ENCODE data around the gene PLCXD1. TPM values are rescaled to one million over a fixed set of nuclear protein-coding genes. Genes with fewer than 3 reads are reported as not detected.
A peak's percentile ranks its signal among the peaks of the same experiment; 100 is the strongest.
"Not testable (repeated sequence)": the region's sequence is repeated elsewhere in the genome, so short reads cannot be mapped to it uniquely, and the experiment has no call there.

Gene PLCXD1
- total RNA-seq, 1 donor from 2014 or later: 5.1 TPM

DNA sequence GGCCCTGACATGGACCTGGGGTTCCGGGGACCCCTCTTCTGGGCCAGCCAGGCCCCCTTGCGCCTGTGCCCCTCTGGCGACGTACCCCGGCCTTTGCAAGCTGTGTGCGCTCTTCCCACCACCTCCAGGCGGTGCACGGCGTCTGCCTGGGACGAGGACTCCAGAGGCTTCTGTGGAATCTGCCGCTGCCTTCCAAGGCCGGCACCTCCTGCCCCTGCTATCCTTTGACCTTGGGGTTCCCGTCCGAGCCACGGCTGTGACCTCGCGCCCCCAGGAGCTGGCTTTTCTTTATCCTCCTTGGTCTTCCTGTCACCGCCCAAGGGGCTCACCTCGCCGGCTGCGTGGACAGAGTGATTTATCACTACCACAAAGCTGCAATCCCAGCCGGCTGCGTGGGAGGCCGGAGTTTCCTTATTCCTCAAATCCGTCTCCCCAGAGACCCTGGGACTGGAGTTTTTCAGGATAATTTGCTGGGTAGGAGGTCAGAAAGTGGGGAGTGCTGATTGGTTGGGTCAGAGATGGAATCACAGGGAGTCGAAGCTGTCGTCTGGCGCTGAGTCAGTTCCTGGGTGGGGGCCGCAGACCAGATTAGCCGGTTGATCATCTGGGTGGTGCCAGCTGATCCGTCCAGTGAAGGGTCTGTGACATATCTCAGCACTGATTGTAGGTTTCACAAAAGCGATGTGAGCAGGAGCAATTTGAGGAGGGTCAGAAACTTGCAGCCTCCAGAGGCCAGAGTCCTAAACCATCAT lies 19.8 kb upstream of the PLCXD1 start:
- intact Hi-C loops (cut with DNase I): no loop called here
- DNase-seq (no peak), ATAC-seq (ENCODE audit: poor library complexity) (peak; percentile 27)

DNA sequence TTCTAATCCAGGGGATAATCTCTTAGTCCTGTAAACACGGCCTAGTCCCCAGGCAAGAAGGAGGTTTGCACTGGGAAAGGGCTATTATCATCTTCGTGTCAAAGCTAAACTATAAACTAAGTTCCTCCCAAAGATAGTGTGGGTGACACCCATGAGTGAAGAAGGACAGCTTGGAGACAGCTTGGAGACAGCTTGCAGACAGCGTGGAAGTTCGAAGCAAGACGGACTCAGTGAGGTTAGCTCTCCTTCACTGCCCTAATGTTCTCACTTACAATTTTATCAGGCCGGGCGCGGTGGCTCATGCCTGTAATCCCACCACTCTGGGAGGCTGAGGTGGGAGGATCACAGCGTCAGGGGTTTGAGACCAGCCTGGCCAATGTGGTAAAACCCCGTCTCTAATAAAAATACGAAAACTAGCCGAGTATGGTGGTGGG lies 19.2 kb upstream of the PLCXD1 start:
- no peak for DNase-seq
- ATAC-seq (ENCODE audit: poor library complexity): peak; percentile 34
- intact Hi-C loops (cut with DNase I): no loop called here

DNA sequence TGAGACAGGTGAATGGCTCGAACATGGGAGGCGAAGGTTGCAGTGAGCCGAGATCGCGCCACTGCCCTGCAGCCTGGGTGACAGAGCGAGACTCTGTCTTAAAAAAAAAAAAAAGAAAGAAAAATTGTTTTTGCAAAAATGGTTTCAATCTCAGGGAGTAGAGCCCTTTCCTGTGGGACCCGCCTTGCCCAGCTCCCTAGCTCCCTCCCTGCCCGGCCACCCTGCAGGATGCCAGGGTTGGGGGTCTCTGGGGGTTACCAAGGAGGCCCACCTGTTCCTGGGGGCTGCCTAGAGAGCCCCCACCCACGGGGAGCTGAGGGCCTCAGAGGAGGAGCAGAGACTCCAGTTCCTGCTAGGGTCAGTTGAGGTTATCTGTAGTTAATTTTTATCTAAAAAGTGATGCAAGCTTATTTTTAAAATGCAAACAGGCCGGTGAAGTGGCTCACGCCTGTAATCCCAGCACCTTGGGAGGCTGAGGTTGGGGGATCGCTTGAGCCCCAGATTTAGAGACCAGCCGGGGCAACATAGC lies 18.7 kb upstream of the PLCXD1 start:
- no peak for ATAC-seq (ENCODE audit: poor library complexity)
- intact Hi-C loops (cut with DNase I): no loop called here

DNA sequence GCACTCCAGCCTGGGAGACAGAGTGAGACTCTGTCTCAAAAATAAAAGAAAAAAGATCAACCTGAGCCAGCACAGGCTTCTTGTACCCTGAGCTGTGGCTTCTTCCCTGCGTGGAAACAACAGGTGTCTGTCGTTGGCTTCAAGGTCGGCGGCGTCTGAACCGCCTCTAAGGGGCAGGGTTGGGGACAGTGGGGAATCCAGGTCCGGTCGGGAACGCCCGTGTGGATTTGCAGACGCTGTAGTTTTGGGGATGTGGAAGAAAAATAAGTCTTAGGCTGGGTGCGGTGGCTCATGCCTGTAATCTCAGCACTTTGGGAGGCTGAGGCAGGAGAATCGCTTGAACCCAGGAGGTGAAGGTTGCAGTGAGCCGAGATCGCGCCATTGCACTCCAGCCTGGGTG lies 17.2 kb upstream of the PLCXD1 start:
- ATAC-seq (ENCODE audit: poor library complexity); DNase-seq; intact Hi-C loops (cut with DNase I): not testable (repeated sequence)

More for the DNA sequence above, 18.7 kb upstream of the PLCXD1 start:
- DNase-seq: no peak

DNA sequence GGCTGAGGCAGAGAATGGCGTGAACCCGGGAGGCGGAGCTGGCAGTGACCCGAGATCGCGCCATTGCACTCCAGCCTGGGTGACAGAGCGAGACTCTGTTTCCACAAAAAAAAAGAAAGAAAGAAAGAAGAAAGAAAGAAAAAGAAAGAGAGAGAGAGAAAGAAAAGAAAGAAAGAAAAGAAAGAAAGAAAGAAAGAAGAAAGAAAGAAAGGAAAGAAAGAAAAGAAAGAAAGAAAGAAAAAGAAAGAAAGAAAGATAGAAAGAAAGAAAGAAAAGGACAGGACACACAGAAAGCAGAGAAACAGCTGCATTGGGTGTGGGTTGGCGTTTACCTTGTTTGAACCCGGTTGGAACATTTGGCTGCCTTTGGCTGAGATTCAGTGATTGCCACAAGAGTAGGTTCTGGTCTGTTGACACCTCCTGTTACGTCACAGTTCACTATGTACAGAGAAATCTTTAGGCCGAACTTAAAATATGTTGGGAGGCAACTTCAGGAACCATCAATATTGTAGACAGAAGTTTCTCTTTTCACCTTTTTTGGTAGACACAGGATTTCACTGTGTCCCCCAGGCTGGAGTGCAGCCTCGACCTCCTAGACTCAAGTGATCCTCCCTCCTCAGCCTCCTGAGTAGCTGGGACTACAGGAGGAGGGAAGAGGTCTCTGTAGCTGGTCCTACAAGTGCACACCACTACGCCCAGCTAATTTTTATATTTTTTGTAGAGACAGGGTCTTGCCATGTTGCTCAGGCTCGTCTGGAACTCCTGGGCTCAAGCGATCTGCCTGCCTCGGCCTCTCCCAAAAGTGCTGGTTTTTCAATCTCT lies 16.3 kb upstream of the PLCXD1 start:
- intact Hi-C loops (cut with DNase I): no loop called here
- ATAC-seq (ENCODE audit: poor library complexity): peak; percentile 34
- no peak for DNase-seq

DNA sequence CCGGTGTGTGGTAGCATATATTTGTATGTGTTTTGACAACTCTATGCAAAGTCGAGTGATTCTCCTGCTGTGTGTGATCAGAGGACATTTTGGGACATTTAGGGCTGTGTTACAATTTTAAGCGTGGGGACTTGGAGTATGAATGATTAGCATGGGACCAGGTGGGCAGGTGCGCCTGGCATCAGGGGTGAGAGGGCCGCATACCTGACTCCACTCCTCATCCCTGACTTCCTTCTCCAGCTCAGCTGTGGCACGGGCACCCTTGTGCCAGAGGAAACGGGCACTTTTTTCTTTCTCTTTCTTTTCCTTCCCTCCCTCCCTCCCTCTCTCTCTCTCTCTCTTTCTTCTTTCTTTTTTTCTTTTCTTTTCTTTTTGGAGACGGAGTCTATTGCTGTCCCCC lies 15.7 kb upstream of the PLCXD1 start:
- DNase-seq: no peak
- no peak for ATAC-seq (ENCODE audit: poor library complexity)
- intact Hi-C loops (cut with DNase I): no loop called here

DNA sequence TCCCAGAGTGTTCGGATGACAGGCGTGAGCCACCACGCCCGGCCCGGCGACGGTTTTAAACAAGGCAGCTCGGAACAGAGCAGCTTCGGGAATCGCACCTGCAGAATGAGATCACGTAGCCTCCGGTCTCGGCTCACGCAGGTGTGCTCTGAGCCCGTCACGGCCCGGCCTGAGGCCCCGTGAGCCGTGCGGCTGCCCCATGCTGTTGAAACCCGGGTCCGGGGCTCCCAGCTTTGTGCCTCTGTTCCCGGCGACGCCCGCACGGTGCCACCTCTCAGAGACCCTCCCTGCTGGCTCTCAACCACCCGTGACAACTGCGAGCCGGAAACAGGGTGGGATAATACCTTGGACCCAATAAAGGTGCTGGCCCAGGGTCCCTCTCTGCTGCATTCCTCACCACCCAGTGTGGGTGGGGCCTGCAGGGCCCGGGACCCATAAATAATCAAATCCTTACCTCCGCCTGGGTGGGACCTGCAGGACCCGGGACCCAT lies 13.4 kb upstream of the PLCXD1 start:
- intact Hi-C loops (cut with DNase I): no loop called here
- no peak for ATAC-seq (ENCODE audit: poor library complexity)

DNA sequence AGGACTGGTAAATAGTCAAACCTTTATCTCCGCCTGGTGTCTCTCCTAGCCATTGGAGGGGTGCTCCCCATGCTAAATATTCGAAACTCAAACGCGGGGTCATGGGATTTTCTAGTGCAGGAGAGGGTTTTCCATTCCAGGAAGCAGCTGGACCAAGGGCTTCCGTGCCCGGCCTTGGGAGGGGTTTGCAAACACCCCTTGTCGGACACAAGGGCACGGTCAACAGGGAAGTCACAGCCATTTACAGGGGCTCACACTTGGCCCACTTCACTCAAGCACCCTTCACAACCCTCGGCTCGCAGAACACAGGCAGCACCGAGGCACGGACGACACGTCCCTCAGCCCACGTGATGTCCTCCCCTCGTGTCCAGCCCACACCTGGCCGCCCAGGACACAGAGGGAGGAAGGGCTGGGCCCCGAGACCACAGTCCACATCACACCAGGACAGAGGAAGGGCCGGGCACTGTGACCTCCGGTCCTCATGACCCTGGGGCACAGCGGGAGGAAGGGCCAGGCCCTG lies 10.3 kb upstream of the PLCXD1 start:
- DNase-seq: peak; percentile 39
- no peak for ATAC-seq (ENCODE audit: poor library complexity)
- intact Hi-C loops (cut with DNase I): no loop called here

More for the DNA sequence above, 13.4 kb upstream of the PLCXD1 start:
- DNase-seq: peak; percentile 26

DNA sequence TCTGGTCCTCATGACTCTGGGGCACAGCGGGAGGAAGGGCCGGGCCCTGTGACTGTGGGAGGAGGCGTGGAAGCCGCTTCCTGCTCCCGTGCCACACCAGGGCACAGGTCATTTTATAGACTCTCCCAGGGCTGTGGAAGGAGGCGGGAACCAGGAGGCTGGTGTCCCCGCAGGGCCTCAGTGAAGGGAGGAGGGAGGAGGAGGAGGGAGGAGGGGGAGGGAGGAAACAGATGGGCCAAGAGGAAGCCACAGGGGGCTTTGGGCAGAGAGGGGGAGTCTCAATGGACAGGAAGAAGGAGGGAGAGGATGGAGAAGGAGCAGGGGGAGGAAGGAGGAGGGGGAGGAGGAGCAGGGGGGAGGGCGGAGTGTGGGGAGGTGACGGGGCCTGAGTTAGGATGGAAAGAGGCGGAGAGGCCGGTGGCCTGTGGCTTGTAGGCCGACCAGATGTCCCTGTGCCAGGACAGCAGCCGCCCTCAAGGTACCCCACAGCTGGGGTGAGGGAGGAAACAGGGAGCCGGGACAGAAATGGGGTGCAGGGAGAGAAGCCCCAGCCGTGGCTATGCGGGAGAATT lies 6.2 kb upstream of the PLCXD1 start:
- intact Hi-C loops (cut with DNase I): no loop called here
- peak; percentile 54 for DNase-seq

DNA sequence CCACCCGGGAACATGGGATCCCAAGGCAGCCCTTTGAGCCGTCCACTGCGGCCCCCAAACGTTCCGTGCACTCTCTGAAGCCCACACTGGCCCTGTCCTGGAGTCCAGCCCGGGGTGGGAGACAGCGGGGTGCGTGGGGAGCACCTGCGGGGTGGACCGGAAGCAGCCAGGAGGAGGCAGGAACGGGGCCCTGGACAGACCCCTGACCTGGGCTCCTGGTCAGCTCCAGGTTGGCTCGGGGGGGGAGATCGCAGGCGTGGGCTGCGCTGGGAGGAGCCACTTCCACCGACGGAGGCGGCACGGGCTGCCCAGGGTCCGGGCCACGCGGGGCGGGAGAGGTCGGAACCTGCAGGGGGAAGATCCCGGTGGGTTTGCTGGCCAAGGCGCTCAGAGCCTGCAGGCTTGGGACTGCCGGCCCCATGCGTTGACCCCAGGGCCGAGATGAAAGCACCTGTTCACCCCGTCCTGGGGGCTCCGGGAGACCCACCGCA lies 5.7 kb upstream of the PLCXD1 start:
- intact Hi-C loops (cut with DNase I): no loop called here
- ATAC-seq (ENCODE audit: poor library complexity) (peak; percentile 28), DNase-seq (peak; percentile 37)

More for the DNA sequence above, 6.2 kb upstream of the PLCXD1 start:
- peak; percentile 11 for ATAC-seq (ENCODE audit: poor library complexity)

DNA sequence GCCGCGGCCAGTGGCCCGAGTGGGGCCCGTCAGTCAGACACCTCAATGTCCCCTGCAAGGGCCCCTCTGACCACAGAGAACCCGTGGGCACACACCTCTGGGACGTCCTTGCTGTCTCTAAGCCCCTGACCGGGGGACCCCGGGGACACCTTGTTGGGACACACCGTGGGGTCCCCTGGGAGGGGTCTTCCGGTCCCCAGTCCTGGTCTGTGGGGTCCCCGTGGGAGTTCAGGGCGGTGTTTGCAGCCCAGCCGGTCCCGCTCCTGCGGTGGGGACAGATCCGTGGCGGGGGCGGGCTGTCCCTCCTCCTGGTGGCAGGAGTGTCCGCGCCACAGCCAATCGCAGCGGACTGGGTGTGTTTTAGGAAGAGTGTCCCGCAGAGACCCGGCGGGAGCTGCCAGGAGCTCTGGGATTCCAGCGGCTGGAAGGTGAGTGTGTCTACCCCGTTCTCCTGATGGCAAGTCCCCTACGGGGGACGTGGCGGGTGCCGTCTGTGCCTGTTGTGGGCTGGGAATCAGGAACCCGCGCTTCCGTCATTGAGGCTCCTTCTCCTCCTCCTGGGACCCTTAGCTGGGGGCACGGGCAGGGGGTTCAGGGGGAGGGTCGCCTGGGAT lies 5.1 kb upstream of the PLCXD1 start:
- peak; percentile 99 for ATAC-seq (ENCODE audit: poor library complexity)
- intact Hi-C loops (cut with DNase I): no loop called here
- DNase-seq: peak; percentile 91

DNA sequence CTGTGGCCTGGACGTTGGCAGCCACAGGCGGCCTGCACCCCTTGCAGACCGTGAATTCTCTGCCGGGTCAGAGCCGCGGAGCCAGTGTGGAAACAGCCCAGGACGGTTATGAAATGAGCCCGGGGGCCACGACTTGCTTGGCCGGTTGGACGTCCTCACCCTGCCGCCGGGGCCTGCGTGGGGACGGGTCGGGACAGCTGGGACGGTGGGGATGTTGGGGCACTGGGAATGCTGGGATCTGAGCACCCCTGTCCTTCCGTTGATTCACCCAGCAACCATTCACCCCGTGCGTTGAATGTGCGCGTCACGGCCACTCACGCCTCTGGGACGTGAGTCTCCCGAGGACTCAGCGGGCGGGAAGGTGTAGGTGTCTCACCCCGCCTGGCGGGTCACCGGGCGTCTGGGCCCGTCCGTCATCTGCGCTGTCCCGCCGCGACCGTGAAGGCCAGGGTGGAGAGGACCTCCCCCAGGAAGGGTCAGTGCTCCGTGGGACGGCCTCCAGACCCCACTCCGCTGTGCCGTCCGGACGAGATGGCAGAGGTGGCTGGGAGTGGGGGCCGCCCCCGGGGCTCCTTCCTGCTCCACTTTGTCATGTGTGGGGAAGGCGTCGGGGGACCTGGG lies 4.5 kb upstream of the PLCXD1 start:
- ATAC-seq (ENCODE audit: poor library complexity) (peak; percentile 54), DNase-seq (peak; percentile 52)
- intact Hi-C loops (cut with DNase I): no loop called here

DNA sequence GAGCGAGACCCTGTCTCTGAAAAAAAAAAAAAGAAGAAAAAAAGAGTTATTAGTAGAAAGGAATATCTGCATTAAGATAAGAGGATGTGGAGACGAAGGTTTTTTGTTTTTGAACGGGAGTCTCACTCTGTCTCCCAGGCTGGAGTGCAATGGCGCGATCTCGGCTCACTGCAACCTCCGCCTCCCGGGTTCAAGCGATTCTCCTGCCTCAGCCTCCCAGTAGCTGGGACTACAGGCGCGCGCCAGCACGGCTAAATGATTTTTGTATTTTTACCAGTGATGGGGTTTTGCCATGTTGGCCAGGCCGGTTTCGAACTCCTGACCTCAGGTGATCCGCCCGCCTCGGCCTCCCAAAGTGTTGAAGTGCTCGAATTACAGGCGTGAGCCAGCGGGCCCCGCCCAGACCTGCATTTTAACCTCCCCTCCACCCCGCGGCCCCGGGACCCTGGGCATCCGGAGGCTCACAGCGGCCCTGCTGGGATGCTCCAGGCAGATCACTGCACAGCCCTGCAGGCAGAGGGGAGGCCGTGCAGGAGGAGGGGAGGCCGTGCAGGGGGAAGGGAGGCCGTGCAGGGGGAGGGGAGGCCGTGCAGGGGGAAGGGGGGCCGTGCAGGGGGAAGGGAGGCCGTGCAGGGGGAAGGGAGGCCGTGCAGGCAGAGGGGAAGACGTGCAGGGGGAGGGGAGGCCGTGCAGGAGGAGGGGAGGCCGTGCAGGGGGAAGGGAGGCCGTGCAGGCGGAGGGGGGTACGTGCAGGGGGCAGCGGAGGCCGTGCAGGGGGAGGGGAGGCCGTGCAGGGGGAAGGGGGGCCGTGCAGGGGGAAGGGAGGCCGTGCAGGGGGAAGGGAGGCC lies 1.2 kb upstream of the PLCXD1 start:
- intact Hi-C loops (cut with DNase I); ATAC-seq (ENCODE audit: poor library complexity): not testable (repeated sequence)
- DNase-seq: peak; percentile 31

DNA sequence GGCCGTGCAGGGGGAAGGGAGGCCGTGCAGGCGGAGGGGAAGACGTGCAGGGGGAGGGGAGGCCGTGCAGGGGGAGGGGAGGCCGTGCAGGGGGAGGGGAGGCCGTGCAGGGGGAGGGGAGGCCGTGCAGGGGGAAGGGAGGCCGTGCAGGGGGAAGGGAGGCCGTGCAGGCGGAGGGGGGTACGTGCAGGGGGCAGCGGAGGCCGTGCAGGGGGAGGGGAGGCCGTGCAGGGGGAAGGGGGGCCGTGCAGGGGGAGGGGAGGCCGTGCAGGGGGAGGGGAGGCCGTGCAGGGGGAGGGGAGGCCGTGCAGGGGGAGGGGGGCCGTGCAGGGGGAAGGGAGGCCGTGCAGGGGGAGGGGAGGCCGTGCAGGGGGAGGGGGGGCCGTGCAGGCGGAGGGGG lies 459 bp upstream of the PLCXD1 start:
- not testable (repeated sequence) for ATAC-seq (ENCODE audit: poor library complexity)

DNA sequence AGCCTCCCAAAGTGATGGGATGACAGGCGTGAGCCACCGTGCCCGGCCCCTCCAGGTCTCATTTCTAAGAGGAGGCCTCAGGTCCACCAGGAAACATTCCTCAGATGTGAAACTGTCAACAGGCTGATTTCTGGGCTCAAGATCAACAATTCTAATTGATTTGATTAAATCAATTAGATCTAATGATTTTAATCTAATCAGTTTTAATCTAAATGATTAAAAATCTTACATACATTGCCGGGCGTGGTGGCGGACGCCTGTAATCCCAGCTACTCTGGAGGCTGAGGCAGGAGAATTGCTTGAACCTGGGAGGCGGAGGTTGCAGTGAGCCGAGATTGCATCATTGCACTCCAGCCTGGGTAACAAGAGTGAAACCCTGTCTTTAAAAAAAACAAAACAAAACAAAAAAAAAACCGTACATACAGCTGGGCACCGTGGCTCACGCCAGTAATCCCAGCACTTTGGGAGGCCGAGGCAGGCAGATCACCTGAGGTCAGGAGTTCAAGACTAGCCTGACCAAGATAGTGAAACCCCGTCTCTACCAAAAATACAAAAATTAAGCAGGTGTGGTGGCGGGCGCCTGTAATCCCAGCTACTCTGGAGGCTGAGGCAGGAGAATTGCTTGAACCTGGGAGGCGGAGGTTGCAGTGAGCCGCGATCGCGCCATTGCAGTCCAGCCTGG lies 960 bp downstream of the PLCXD1 start:
- DNase-seq: peak; percentile 22
- ATAC-seq (ENCODE audit: poor library complexity); intact Hi-C loops (cut with DNase I): not testable (repeated sequence)

More for the DNA sequence above, 459 bp upstream of the PLCXD1 start:
- DNase-seq; intact Hi-C loops (cut with DNase I): not testable (repeated sequence)

DNA sequence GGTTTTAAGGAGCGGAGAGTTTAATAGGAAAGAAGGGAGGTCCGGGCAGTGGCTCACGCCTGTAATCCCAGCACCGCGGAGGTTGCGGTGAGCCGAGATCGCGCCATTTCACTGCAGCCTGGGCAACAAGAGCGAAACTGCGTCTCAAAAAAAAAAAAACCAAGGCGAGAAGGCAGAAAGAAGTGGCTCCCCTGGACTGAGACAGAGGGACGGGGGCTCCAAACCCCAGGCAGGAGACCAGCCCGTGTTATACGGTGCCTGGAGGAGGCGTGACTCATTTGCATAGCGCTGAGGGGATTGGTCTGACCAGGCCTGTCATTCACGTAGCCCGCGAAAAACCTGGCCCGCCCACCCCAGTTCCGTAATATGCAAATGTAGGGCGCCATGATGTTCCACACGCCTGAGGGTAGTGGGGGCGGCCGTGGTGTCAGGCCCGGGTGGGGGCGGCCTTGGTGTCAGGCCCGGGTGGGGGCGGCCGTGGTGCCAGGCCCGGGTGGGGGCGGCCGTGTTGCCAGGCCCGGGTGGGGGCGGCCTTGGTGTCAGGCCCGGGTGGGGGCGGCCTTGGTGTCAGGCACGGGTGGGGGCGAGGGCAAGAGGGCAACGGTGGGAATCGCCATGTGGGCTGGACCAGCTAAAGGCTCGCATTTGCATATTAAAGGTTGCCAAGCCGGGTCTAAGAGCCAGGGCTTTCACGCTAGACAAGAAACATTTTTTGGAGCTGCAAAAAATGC lies 2.1 kb downstream of the PLCXD1 start:
- DNase-seq: peak; percentile 94
- intact Hi-C loops (cut with DNase I): no loop called here
- ATAC-seq (ENCODE audit: poor library complexity): peak; percentile 99

Data from Right ventricle myocardium superior (tissue), 1 donor.